OCI-LY7 (cell line): Measurements from ENCODE around the gene GNB1L. TPM values are rescaled to one million over a fixed set of nuclear protein-coding genes. Genes with fewer than 3 reads are reported as not detected.

Experiments used
- BruUV-seq: library from RNA; stranded (reverse); fragments of 400-500 nt; replicated peaks from 2 replicates; lab custom pipeline; 2021; lab: Mats Ljungman, UMichigan
- CTCF ChIA-PET: fragments of 300-600 bp; sonication (Branson Sonifier 250); formaldehyde crosslinking; loops from one replicate; lab custom pipeline; 2022; ENCODE audit warnings: antibody characterized with exemption; ENCODE audit not compliant: unreplicated experiment; lab: Charles Lee
- POLR2A ChIA-PET: fragments of 300-600 bp; sonication (Branson Sonifier 250); formaldehyde crosslinking; loops from one replicate; lab custom pipeline; 2022; ENCODE audit warnings: antibody characterized with exemption; lab: Charles Lee
- DNase-seq: peaks from one replicate; pipeline ENCODE4 v3.0.0-alpha.2; 2015; ENCODE audit warnings: low spot score
- H2AFZ ChIP-seq: fragments of 200-600 bp; sonication (generic), shearing (Covaris generic); 2 replicates; pipeline ENCODE4 v1.6.1; 2014; ENCODE audit warnings: mild to moderate bottlenecking, antibody characterized with exemption, low read length, moderate library complexity
- H3K27ac ChIP-seq: fragments of 200-600 bp; sonication (generic); 2 replicates; pipeline ENCODE4 v1.5.1; 2014; ENCODE audit warnings: mixed run types, low read depth, mild to moderate bottlenecking, moderate library complexity, low read length, inconsistent platforms; ENCODE audit not compliant: poor library complexity, severe bottlenecking
- H3K36me3 ChIP-seq: fragments of 200-600 bp; sonication (generic); 2 replicates; pipeline ENCODE4 v1.6.1; 2014; ENCODE audit warnings: mild to moderate bottlenecking, antibody characterized with exemption, low read length, moderate library complexity, mixed read lengths; ENCODE audit not compliant: insufficient read depth
- H3K4me1 ChIP-seq: fragments of 200-600 bp; sonication (generic); 2 replicates; pipeline ENCODE4 v1.5.1; 2014; ENCODE audit warnings: mild to moderate bottlenecking, low read length; ENCODE audit not compliant: insufficient read depth, poor library complexity, severe bottlenecking
- H3K4me2 ChIP-seq: fragments of 200-600 bp; sonication (generic); 2 replicates; pipeline ENCODE4 v1.6.1; 2014; ENCODE audit warnings: mild to moderate bottlenecking, low read length
- H3K4me3 ChIP-seq: fragments of 200-600 bp; sonication (generic); 2 replicates; pipeline ENCODE4 v1.5.1; 2014; ENCODE audit warnings: mild to moderate bottlenecking, low read depth, low read length; ENCODE audit not compliant: poor library complexity, severe bottlenecking
- H3K79me2 ChIP-seq: fragments of 200-600 bp; sonication (generic); 2 replicates; pipeline ENCODE4 v1.6.1; 2016; ENCODE audit warnings: low read depth, mild to moderate bottlenecking, low read length, moderate library complexity, mixed read lengths; ENCODE audit not compliant: insufficient read depth
- H3K9me2 ChIP-seq: fragments of 200-600 bp; sonication (generic); 2 replicates; pipeline ENCODE4 v1.6.1; 2016; ENCODE audit warnings: mild to moderate bottlenecking, low read length, mixed read lengths; ENCODE audit not compliant: insufficient read depth
- H3K9me3 ChIP-seq: fragments of 200-600 bp; sonication (generic); 2 replicates; pipeline ENCODE4 v1.6.1; 2014; ENCODE audit warnings: mild to moderate bottlenecking, mixed run types, low read length, mixed read lengths
- H4K20me1 ChIP-seq: fragments of 200-600 bp; sonication (generic); 2 replicates; pipeline ENCODE4 v1.6.1; 2014; ENCODE audit warnings: mild to moderate bottlenecking, antibody characterized with exemption, low read length, moderate library complexity, mixed read lengths; ENCODE audit not compliant: insufficient read depth
- EZH2phosphoT487 ChIP-seq: fragments of 200-600 bp; sonication (generic); IDR thresholded peaks from 2 replicates; pipeline ENCODE4 v1.6.1; 2018; ENCODE audit warnings: low read depth, borderline replicate concordance, mild to moderate bottlenecking, mixed run types, antibody characterized with exemption, low read length, moderate library complexity, mixed read lengths
- intact Hi-C: fragments of 100-400 bp; cut with micrococcal nuclease; formaldehyde crosslinking; loops from one replicate; pipeline ENCODE4 v1.10.0; 2022; ENCODE audit not compliant: unreplicated experiment
- total RNA-seq, 2 experiments: library from RNA; depleted of rRNA in 1 of 2; stranded (reverse); fragments of >200 nt in 1 of 2; shearing (Covaris generic) in 1 of 2; gene quantifications; 2 replicates each; pipeline ENCODE4 v1.2.3, GENCODE V29; 2014 to 2022
- TF ChIP-seq, protein P1 (sequence below): fragments of 200-600 bp; sonication (generic); conservative IDR thresholded peaks from 2 replicates; pipeline ENCODE4 v1.5.1; 2014; ENCODE audit warnings: mild to moderate bottlenecking, antibody characterized with exemption, low read length, moderate library complexity, mixed read lengths

The GNB1L gene
- total RNA-seq, 2 experiments from 2014 or later: 13.1 to 26.7 TPM

DNA sequence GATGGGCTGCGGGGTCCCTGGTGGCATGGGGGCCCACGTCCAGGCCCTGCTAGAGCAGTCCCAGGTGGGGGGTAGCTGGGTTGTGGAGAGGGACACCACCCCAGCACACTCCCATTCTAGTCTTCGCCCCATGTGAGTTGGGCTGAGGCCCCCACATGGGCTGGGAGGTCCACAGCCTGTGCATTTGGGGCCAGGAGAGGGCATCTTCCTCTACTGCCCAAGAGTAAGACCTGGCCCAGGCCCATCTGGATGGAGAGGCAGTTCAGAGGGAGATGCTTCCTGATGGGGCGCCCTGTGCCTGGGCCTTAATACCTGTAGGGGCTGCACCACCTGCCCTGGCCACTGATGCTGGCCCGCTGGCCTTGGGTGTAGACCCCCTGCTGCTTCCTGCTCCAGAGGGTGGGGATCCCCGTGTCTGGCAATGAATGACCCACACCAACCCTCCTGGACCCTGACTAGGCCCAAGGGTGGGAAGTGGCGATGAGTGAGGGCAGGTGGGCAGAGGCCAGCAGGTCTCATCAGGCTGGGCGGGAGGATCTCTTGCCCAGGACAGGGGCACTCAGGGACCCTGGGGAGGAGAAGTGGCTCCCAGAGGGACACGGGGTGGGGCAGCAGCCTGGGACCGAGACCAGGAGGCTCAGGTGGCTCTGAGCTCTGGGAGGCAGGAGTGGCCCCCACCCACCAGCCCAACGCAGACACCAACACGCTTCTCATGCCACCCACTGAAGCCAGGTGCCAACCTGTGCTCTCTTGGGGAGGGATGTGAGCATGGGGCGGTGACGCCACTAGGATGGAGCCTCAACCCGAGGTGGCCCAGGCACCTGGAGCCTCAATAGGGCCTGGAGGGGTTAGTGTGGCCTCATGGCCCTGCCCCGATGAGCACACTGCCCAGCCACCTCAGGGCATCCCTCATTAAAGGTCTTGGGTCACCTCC lies 17.4 kb upstream of the GNB1L start:
- peaks cover 16% of the 10 kb centered on the region for H3K4me1 ChIP-seq
- intact Hi-C loops: no loop called here
- H2AFZ ChIP-seq: no peak overlapping the region
- DNase-seq: no peak
- H3K9me3 ChIP-seq: no peaks in the 10 kb centered on the region
- no peaks in the 10 kb centered on the region for H3K9me2 ChIP-seq
- no peak overlapping the region for H3K27ac ChIP-seq
- H3K36me3 ChIP-seq: no peaks in the 10 kb centered on the region
- H3K4me3 ChIP-seq: no peak overlapping the region
- POLR2A ChIA-PET: interaction anchor here (0.5 to 1.0 kb wide), 2 partner anchors 10 to 16 kb away, joined by 3 read pairs; no protein-coding TSS in a partner anchor
- no peak overlapping the region for H3K4me2 ChIP-seq
- H3K79me2 ChIP-seq: no peaks in the 10 kb centered on the region
- CTCF ChIA-PET: no interaction called here
- no TSS peak for BruUV-seq
- no peaks in the 10 kb centered on the region for H4K20me1 ChIP-seq
- TF ChIP-seq, protein P1, sequence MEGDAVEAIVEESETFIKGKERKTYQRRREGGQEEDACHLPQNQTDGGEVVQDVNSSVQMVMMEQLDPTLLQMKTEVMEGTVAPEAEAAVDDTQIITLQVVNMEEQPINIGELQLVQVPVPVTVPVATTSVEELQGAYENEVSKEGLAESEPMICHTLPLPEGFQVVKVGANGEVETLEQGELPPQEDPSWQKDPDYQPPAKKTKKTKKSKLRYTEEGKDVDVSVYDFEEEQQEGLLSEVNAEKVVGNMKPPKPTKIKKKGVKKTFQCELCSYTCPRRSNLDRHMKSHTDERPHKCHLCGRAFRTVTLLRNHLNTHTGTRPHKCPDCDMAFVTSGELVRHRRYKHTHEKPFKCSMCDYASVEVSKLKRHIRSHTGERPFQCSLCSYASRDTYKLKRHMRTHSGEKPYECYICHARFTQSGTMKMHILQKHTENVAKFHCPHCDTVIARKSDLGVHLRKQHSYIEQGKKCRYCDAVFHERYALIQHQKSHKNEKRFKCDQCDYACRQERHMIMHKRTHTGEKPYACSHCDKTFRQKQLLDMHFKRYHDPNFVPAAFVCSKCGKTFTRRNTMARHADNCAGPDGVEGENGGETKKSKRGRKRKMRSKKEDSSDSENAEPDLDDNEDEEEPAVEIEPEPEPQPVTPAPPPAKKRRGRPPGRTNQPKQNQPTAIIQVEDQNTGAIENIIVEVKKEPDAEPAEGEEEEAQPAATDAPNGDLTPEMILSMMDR: no peak
- no peak for TF ChIP-seq EZH2phosphoT487

DNA sequence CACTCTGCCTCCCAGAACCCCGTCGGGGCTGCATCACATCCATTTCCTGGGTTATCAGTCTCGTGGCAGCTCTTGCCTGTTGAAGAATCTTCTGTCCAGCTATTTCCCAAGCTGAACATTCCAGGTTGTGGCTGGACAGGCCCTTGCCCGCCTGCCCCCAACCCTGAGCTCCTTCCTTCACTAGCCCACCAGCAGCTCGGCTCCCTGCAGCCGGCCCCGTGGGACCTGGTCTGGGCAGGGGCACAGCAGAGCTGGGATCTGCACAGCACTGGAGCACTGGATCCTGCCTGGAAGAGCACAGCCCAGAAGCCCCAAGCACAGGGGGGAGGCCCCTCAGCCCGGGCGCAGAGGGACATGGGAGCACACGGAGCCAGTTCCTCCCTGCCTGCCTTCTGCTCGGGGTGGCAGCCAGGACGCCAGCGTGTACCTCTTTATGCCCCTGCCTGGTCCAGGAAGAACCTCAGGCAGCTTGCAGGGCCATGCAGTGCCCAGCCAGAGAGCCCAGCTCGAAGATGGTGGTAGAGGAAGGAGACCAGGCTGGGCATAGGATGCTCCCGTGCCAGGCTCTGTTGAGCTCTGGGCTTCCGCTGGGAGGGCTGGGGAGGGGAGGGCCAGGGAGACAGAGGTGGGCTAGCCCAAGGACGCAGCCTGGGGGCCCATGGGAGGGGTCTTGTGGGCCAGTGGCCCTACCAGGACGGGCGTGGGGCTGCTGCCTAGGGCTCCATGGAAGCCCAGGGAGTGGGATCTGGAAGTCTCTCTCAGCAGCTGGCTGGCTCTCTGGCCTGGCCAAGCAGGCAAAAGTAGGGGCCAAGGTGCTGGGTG lies 16.6 kb upstream of the GNB1L start:
- H4K20me1 ChIP-seq: no peaks in the 10 kb centered on the region
- no peak for TF ChIP-seq EZH2phosphoT487
- TF ChIP-seq, protein P1: no peak
- H2AFZ ChIP-seq: no peak overlapping the region
- peaks cover 16% of the 10 kb centered on the region for H3K4me1 ChIP-seq
- no TSS peak for BruUV-seq
- ChIA-PET POLR2A (interaction anchor here (1.0 kb wide), 1 partner anchor 15 kb away, joined by 3 read pairs; no protein-coding TSS in a partner anchor), CTCF (no interaction called here)
- H3K4me2 ChIP-seq: no peak overlapping the region
- H3K9me3 ChIP-seq: no peaks in the 10 kb centered on the region
- intact Hi-C loops: no loop called here
- H3K27ac ChIP-seq: no peak overlapping the region
- H3K79me2 ChIP-seq: no peaks in the 10 kb centered on the region
- DNase-seq: no peak
- no peaks in the 10 kb centered on the region for H3K36me3 ChIP-seq
- no peak overlapping the region for H3K4me3 ChIP-seq
- H3K9me2 ChIP-seq: no peaks in the 10 kb centered on the region
